ENCODE data around the gene CCDC57.

Gene CCDC57

DNA sequence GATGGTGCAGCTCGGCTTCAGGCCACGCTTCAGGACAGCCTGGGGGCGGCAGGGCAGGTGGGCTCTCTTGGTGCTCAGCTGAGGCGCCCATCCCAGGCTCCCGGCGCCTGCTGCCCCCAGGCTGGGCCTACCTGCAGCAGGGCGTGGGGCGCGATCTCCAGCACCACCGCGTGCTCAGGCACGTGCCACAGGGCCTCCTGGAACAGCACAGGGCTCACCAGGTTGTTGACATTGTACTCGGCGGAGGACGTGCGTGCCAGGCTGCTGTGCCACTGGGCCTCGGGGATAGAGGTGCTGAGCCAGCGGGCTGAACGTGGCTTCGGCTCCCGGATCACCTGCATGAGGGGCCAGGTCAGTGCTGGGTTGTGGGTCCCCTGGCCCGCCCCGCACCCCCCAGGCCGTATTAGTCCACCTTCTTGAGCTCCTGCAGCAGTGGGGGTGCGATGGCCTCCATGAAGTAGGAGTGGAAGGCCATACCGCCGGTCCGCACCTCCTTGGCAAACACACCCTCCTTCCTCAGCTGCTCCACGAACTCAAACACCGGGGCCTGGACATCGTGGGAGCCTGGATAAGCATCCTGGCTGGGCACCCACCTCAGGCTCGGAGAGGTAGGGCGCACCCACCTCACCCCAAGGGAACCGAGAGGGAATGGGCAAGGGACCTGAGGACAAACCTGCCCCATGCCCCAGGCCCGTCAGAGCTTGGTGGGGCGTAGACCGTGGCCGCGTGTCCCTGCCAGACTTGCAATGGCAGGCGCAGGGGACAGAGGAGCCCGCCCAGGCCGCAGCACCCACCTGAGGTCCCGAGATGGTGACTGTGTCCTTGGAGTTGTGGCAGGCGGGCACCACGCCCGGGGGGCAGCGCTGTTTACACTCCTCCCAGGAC lies 123.6 kb downstream of the CCDC57 start:
- DNase-seq: no peak

DNA sequence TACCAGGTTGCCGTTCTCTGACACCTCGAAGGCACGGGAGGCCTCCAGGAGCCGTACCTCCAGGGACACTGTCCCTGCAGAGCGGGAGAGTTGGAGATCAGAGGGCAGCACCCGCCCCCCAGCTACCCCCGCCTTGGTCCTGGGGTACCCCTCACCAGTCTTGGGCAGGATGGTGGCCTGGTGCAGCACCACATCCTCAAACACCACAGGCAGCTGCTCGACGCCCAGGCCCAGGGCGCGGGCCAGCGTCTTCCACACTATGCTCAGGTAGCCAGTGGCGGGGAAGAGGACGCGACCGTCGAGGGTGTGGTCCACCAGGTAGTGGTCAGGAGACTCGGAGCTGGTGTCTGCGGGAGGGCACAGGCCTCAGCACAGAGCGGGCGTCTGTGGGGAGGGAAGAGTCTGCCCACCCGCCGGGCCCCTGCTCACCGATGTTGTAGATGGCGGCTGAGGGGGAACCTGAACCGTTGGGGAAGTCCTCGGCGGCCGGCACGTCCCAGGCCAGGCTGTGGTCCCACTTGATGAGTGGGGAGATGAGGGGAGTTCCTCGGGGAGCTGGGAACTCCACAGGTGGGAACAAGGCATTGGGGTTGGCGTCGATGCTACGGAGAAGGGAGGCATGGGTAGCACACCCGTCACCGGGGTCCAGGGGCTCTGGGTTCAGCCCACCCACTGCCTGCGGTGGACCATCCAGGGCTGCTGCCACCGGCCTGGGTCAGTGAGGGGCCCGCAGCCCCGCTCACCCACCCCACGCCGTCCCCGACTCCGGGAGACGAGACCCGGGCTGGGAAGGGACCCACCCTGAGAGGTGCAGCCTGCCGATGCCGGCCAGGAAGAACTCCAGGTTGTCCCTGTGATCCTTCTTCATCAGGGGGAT lies 124.4 kb downstream of the CCDC57 start:
- DNase-seq: no peak

GRCh38 chr17:82086941-82087906 lies 125.4 kb downstream of the CCDC57 start:
- DNase-seq: no peak

GRCh38 chr17:82085931-82086764 lies 126.5 kb downstream of the CCDC57 start:
- no peak for DNase-seq

GRCh38 chr17:82085031-82085861 lies 127.4 kb downstream of the CCDC57 start:
- DNase-seq: no peak

- no peak for DNase-seq
Measured at GRCh38 chr17:82084373-82085030, 128.1 kb downstream of the CCDC57 start.

- DNase-seq: no peak
Measured at GRCh38 chr17:82083533-82084359, 128.9 kb downstream of the CCDC57 start.

DNA sequence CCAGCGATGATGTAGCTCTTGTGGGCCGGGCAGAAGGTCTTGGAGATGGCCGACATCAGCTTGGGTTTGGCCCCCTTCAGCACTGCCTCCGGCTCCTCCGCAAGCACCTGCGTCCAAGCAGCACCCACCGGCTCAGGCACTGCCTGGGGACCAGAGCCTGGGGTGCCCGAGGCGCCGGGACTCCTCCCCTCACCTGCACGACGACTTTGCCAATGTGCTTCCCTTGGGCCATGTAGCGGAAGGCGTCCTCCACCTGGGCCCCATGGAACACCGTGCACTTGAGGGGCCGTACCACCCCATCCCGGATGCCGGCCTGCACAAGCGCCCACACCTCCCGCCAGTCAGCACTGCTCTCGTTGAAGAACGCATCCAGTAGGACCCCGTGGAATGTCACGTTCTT lies 129.6 kb downstream of the CCDC57 start:
- no peak for DNase-seq

DNA sequence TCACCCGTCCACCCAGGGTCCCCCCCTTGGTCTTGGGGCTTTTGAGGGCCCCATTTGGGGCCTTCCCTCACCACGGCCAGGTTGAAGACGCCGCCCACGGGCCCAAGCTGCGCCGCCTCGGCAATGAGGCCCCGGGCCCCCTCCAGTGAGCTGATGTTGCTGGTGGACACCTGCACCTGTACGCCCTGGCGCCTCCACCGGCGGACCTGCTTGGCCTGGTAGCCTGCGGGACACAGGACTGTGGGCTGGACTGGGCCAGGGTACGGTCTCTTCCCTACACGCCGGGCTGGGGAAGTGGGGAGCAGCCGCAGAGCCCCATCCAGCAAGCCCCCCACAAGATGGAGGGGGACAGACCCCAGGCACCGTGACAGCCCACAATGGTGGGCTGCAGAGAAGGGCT lies 130.2 kb downstream of the CCDC57 start:
- no peak for DNase-seq

DNA sequence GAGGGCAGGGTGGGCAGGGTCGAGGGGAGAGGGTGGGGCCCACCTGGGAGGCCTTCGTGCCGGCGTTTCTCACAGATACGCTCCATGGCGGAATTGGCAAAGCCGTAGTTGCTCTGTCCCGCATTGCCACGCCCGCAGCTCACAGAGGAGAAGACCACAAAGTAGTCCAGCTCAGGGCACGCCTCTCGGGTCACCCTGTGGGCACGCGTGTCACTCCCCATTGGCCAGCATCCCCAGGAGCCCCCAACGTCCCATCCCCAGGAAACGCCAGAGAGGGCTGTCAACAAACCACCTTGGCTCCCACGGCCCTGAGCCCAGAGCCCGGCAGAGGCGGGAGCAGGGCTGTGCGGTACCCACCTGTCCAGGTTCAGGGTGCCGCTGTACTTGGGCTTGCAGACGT lies 130.7 kb downstream of the CCDC57 start:
- DNase-seq: no peak

- DNase-seq: no peak
Measured at GRCh38 chr17:82081546-82081945, 131.1 kb downstream of the CCDC57 start.

- no peak for DNase-seq
Measured at GRCh38 chr17:82080789-82081464, 131.7 kb downstream of the CCDC57 start.

GRCh38 chr17:82080048-82080788 lies 132.4 kb downstream of the CCDC57 start:
- DNase-seq: no peak

GRCh38 chr17:82079001-82079677 lies 133.5 kb downstream of the CCDC57 start:
- no peak for DNase-seq

DNA sequence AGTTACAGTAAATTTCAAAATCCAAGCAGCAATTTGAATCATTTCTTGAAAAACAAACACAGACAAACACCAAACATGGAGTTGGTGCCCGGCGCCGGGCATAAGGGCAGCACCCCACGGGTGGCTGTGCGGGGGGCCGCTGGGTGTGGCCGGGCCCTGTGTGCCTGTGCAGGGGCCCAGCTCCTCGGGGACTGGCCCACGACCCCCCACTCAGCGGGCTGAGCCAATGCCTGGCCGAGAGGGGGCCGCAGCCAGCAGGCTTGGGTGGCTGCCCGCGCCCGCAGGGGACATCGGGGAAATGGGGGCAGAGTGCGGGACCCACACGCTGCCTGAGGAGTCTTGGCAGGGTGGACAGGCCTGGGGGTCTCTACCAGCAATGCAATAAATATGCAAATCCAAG lies 134.2 kb downstream of the CCDC57 start:
- DNase-seq: no peak

- no peak for DNase-seq
Measured at GRCh38 chr17:82077617-82078358, 134.9 kb downstream of the CCDC57 start.
